Prostate gland (tissue), 2 donors: ENCODE data around the gene DCC. TPM values are rescaled to one million over a fixed set of nuclear protein-coding genes. Genes with fewer than 3 reads are reported as not detected.

Experiments used
- DNase-seq: peaks from one replicate; pipeline ENCODE4 v3.0.0-alpha.2; 2019; ENCODE audit warnings: low spot score
- H3K27ac ChIP-seq, 2 donors: fragments of 200-600 bp; sonication (generic); 2 replicates each; pipeline ENCODE4 v1.5.1; 2017 to 2019
- H3K27me3 ChIP-seq: fragments of 200-600 bp; sonication (generic); replicated peaks from 2 replicates; pipeline ENCODE4 v1.5.1; 2019; ENCODE audit not compliant: insufficient read depth
- H3K36me3 ChIP-seq, 2 donors: fragments of 200-600 bp; sonication (generic); 1 replicate in 1 of 2; 2 replicates in 1 of 2; pipeline versions ENCODE4 v1.5.1 to v1.8.1; 2017 to 2019
- H3K4me1 ChIP-seq: fragments of 200-600 bp; sonication (generic); replicated peaks from 2 replicates; pipeline ENCODE4 v1.5.1; 2019
- H3K4me3 ChIP-seq, 2 donors: fragments of 200-600 bp; sonication (generic); 2 replicates each; pipeline ENCODE4 v1.5.1; 2017 to 2019
- H3K9me3 ChIP-seq: fragments of 200-600 bp; sonication (generic); 2 replicates; pipeline ENCODE4 v1.5.1; 2017
- CTCF ChIP-seq, 4 experiments: fragments of 200-600 bp in 2 of 4; fragments of 450-650 bp in 2 of 4; sonication (generic) in 2 of 4; IDR thresholded peaks; 1 replicate in 3 of 4; 2 replicates in 1 of 4; pipeline ENCODE4 v1.5.1; 2016 to 2019; ENCODE audit warnings: antibody characterized with exemption in 4 of 4, mild to moderate bottlenecking in 2 of 4, moderate library complexity in 2 of 4
- POLR2A ChIP-seq: fragments of 450-650 bp; IDR thresholded peaks from one replicate; pipeline ENCODE4 v1.6.1; 2016; ENCODE audit warnings: antibody characterized with exemption, mild to moderate bottlenecking
- POLR2AphosphoS5 ChIP-seq: sonication (generic); formaldehyde crosslinking; IDR thresholded peaks from one replicate; pipeline ENCODE4 v1.6.1; 2017; ENCODE audit warnings: antibody characterized with exemption
- WGBS: methylation state at CpG from one replicate; pipeline ENCODE4 v1.1.5; 2018; 5-methylcytosine and 5-hydroxymethylcytosine counted together
- intact Hi-C: fragments of 100-400 bp; cut with DNase I; formaldehyde crosslinking; loops from one replicate; pipeline ENCODE4 v1.14.2; 2022
- total RNA-seq, 2 donors: library from RNA; depleted of rRNA; stranded (reverse); fragments of >200 nt; gene quantifications; one replicate each; pipeline ENCODE4 v1.1.0, GENCODE V29; 2016

DCC gene
- total RNA-seq, 2 donors from 2014 or later, result 0.55 to 3.7 TPM

GRCh38 chr18:53360501-53361443, 1020.8 kb downstream of the DCC start:
- no peak for TF ChIP-seq POLR2AphosphoS5
- TF ChIP-seq POLR2A, result no peak
- TF ChIP-seq CTCF (IDR thresholded peaks at IDR 0.05), result no peak
- H3K36me3 ChIP-seq, result no peaks in the 10 kb centered on the region

GRCh38 chr18:53375621-53376020, 1035.6 kb downstream of the DCC start:
- intact Hi-C loops, result no loop called here
- no peaks in the 10 kb centered on the region for H3K27me3 ChIP-seq
- no peak for DNase-seq
- no peak overlapping the region for H3K27ac ChIP-seq
- TF ChIP-seq CTCF (IDR thresholded peaks at IDR 0.05) (no peak), POLR2A (no peak), POLR2AphosphoS5 (no peak)
- WGBS, result 52% methylated on average over 2 of the region's 2 CpGs
- H3K36me3 ChIP-seq, result no peaks in the 10 kb centered on the region
- H3K4me1 ChIP-seq, result no peaks in the 10 kb centered on the region
- H3K4me3 ChIP-seq, result no peak overlapping the region
- H3K9me3 ChIP-seq, result no peaks in the 10 kb centered on the region

More at GRCh38 chr18:53360501-53361443, 1020.8 kb downstream of the DCC start:
- WGBS, result 78% methylated on average over 8 of the region's 8 CpGs
- Histone ChIP-seq H3K27ac (no peak overlapping the region), H3K4me3 (no peak overlapping the region), H3K4me1 (no peaks in the 10 kb centered on the region), H3K9me3 (no peaks in the 10 kb centered on the region), H3K27me3 (no peaks in the 10 kb centered on the region)
- no peak for DNase-seq
- intact Hi-C loops, result no loop called here

GRCh38 chr18:53380063-53380639, 1040.2 kb downstream of the DCC start:
- WGBS, result 89% methylated on average over 1 of the region's 1 CpG
- intact Hi-C loops, result no loop called here
- Histone ChIP-seq H3K4me3 (no peak overlapping the region), H3K36me3 (no peaks in the 10 kb centered on the region), H3K27ac (no peak overlapping the region), H3K27me3 (no peaks in the 10 kb centered on the region), H3K9me3 (no peaks in the 10 kb centered on the region), H3K4me1 (no peaks in the 10 kb centered on the region)
- no peak for DNase-seq
- TF ChIP-seq POLR2A, result no peak
- TF ChIP-seq CTCF (IDR thresholded peaks at IDR 0.05), result peak in 2 of 4 experiments; percentile 17 to 24

DNA sequence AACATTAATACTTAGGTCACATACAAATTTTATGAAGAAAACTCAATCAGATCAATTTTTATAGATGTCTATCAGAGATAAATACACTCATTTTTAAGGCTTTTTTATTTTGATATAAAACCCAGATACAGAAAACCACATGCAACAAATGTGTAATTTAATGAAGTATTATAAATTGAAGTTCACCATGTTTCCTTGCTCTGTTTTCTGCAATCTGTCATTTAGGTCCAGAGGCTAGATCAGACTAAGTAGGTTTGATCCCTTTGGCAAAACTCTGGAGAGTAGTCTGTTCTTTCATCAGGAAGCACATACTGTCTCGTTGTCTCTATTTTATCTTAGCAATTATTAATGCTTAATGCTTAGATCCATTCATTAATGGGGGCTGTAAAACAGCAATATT, 1042.9 kb downstream of the DCC start:
- intact Hi-C loops, result no loop called here
- H3K9me3 ChIP-seq, result no peaks in the 10 kb centered on the region
- H3K4me1 ChIP-seq, result no peaks in the 10 kb centered on the region
- H3K27me3 ChIP-seq, result no peaks in the 10 kb centered on the region
- H3K4me3 ChIP-seq, result no peak overlapping the region
- H3K36me3 ChIP-seq, result no peaks in the 10 kb centered on the region
- no peak for DNase-seq
- WGBS, result 41% methylated on average over 1 of the region's 1 CpG
- H3K27ac ChIP-seq, result no peak overlapping the region
- no peak for TF ChIP-seq CTCF (IDR thresholded peaks at IDR 0.05)
- TF ChIP-seq POLR2A, result no peak
- TF ChIP-seq POLR2AphosphoS5, result no peak
